GM06990 (cell line): Measurements from ENCODE around the gene MAGI1.

ENCODE experiments used
- DNase-seq: peaks from one replicate; pipeline ENCODE4 v3.0.0-alpha.2; 2011; ENCODE audit not compliant: insufficient read length; ENCODE audit errors: extremely low read depth
- H3K27me3 ChIP-seq: replicated peaks from 2 replicates; pipeline ENCODE4 v1.6.0; 2011; ENCODE audit warnings: low read length; ENCODE audit not compliant: control insufficient read depth, insufficient read depth
- H3K36me3 ChIP-seq: 2 replicates; pipeline ENCODE4 v1.5.1; 2011; ENCODE audit warnings: low read length; ENCODE audit not compliant: control insufficient read depth, insufficient read depth
- H3K4me3 ChIP-seq: replicated peaks from 2 replicates; pipeline ENCODE4 v1.5.1; 2011; ENCODE audit warnings: low read depth, mild to moderate bottlenecking, control low read depth, low read length
- TF ChIP-seq, protein P1 (sequence below): IDR thresholded peaks from 2 replicates; pipeline ENCODE4 v1.5.1; 2011; ENCODE audit warnings: low read length, control low read depth, mild to moderate bottlenecking, inconsistent platforms; ENCODE audit not compliant: insufficient read depth, poor library complexity, severe bottlenecking

Gene MAGI1

DNA sequence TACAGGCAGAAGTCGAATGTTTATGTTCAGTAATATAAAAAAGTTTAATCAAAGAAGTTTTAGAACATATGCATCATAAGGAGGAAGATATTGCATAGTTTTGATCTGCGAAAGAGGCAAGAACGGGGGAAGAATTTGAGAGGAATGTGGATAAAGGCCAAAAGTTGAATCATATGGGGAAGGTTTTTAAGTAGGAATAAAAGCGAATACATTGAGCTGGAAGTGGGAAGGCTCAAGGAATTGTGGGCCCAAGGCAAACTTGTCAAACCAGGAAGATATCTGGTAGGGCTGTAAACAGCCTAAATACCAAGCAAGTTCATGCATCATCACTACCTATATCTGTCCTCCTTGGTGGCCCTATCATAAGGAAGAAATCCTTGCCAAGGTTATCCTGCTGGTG is 186.9 kb downstream of the MAGI1 start:
- Histone ChIP-seq H3K36me3 (no peaks in the 10 kb centered on the region), H3K27me3 (no peaks in the 10 kb centered on the region), H3K4me3 (no peak overlapping the region)
- TF ChIP-seq, protein P1, sequence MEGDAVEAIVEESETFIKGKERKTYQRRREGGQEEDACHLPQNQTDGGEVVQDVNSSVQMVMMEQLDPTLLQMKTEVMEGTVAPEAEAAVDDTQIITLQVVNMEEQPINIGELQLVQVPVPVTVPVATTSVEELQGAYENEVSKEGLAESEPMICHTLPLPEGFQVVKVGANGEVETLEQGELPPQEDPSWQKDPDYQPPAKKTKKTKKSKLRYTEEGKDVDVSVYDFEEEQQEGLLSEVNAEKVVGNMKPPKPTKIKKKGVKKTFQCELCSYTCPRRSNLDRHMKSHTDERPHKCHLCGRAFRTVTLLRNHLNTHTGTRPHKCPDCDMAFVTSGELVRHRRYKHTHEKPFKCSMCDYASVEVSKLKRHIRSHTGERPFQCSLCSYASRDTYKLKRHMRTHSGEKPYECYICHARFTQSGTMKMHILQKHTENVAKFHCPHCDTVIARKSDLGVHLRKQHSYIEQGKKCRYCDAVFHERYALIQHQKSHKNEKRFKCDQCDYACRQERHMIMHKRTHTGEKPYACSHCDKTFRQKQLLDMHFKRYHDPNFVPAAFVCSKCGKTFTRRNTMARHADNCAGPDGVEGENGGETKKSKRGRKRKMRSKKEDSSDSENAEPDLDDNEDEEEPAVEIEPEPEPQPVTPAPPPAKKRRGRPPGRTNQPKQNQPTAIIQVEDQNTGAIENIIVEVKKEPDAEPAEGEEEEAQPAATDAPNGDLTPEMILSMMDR, result no peak
- no peak for DNase-seq

DNA sequence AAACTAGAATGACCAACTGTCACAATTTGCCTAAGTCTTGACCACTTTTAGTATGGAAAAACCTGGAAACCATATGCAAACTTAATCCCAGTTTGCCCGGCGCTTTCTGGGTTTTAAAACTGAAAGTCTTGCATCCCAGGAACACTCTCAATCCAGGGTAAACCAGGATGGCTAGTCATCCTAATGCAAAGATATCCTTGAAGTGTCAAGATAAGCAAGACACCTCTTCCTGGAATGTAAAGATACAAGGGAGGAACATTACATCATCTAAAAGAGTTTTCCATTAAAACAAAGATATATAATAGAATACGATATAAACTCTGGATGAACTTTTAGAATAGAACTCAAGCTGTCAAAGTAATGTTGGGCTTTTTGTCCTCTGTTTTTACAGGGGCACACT is 188.5 kb downstream of the MAGI1 start:
- no peaks in the 10 kb centered on the region for H3K27me3 ChIP-seq
- no peaks in the 10 kb centered on the region for H3K36me3 ChIP-seq
- no peak overlapping the region for H3K4me3 ChIP-seq
- no peak for DNase-seq
- TF ChIP-seq, protein P1, result no peak

DNA sequence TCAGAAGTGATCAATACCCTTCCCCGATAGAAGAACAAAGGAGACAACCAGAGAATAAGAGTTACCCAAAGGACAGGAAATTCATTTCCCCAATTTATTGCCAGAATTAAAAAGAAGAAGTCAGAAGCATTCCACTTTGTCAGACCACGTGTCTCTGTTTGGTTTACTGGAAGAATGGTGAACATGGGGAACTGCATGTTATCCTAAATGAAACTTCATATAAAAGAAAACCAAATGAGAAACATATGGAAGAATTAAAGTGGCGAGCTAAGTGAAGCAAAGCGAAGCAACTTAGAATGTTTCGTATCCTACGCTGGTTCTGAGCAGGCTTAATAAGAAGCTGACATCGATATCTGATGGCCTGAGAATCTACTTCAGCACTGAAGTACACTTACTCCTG is 190.7 kb downstream of the MAGI1 start:
- no peak overlapping the region for H3K4me3 ChIP-seq
- no peaks in the 10 kb centered on the region for H3K36me3 ChIP-seq
- DNase-seq, result no peak
- TF ChIP-seq, protein P1, result no peak
- H3K27me3 ChIP-seq, result no peaks in the 10 kb centered on the region

DNA sequence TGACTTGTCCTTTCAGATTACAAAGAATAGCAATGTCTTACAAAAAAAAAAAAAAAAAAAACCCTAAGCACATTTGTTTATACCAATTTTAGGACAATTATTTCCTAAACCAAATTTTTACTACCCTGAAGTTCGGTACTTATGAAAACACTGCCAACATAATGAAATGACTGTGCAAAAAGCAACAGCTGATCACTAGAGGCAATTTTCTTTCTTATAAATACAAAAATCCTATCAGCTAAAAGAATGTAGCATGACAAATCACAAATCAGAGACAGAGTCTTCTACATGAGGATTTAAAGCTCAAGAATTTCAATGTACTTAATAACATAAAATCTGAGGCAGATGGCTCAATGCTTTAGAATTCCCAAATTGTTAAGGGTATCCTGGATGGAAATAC is 191.8 kb downstream of the MAGI1 start:
- no peak for DNase-seq
- TF ChIP-seq, protein P1, result no peak

DNA sequence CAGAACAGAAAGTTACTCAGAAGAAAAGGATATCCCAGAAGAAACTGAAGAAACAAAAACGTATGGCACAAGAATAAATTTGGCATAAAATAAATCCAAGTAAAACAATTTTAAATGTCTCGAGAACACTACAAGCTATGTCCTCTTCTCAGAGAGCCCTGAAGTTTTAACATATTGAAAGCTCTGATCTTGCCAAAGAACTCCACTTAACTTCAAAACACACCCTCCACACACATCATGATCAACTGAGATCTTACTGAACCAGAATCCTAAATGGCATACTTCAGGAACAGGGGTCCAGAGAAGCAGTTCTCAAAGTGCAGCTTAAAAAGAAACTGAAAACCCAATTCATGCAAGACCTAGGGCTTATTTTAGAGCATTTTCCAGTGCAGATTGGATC is 194.3 kb downstream of the MAGI1 start:
- TF ChIP-seq, protein P1, result no peak
- no peak for DNase-seq
- H3K4me3 ChIP-seq, result no peak overlapping the region
- H3K36me3 ChIP-seq, result no peaks in the 10 kb centered on the region
- H3K27me3 ChIP-seq, result no peaks in the 10 kb centered on the region

More for the DNA sequence above, 191.8 kb downstream of the MAGI1 start:
- Histone ChIP-seq H3K27me3 (no peaks in the 10 kb centered on the region), H3K36me3 (no peaks in the 10 kb centered on the region), H3K4me3 (no peak overlapping the region)

DNA sequence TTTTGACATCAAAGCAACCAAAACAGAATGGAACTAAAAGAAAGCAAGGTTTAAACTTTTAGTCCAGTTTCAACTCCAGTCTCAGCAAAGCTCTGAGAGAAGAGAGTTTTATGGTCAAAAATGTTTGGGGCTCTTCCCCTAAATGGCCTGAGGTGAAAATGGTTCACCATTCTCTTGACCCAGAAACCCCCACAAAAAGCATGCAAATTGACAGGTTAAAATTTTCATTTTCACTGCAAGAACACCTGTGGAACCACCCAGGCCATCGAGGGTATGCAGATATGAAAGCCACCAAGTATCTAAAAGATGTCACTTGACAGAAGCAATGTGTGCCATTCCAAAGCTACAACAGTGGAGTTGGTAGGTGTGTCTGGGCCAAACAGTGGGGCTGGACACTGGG is 195.0 kb downstream of the MAGI1 start:
- DNase-seq, result no peak
- H3K4me3 ChIP-seq, result no peak overlapping the region
- H3K27me3 ChIP-seq, result no peaks in the 10 kb centered on the region
- no peaks in the 10 kb centered on the region for H3K36me3 ChIP-seq
- TF ChIP-seq, protein P1, result no peak
